Measurements from ENCODE around the gene EI24. TPM values are rescaled to one million over a fixed set of nuclear protein-coding genes. Genes with fewer than 3 reads are reported as not detected.

EI24 gene
- total RNA-seq, 1 donor from 2014 or later = 129 TPM

DNA sequence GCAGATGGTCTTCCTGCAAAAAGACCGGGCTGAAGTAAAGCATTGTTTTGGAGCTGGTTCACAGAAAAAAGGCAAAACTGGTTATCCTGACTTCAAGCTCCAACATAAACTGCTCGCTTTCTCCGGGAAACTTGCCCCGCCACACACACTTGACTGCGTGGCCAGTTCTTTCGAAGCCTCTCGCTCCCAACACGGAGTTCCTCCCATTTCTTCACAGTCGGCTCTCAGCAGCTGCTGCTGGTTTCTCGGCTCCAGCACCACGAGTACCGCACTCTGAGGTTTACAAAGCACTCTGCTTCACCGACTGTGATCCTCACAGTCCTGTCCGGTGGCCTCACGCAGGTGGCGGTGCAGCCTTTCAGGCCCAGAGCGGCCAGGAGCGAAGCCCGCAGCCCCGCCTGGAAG lies 56.0 kb downstream of the EI24 start:
- no peak for DNase-seq (ENCODE audit: low read depth)
- peak overlapping the region; percentile 51 for H3K4me3 ChIP-seq (ENCODE audit: low read depth, low read length)
- TF ChIP-seq, protein P1, sequence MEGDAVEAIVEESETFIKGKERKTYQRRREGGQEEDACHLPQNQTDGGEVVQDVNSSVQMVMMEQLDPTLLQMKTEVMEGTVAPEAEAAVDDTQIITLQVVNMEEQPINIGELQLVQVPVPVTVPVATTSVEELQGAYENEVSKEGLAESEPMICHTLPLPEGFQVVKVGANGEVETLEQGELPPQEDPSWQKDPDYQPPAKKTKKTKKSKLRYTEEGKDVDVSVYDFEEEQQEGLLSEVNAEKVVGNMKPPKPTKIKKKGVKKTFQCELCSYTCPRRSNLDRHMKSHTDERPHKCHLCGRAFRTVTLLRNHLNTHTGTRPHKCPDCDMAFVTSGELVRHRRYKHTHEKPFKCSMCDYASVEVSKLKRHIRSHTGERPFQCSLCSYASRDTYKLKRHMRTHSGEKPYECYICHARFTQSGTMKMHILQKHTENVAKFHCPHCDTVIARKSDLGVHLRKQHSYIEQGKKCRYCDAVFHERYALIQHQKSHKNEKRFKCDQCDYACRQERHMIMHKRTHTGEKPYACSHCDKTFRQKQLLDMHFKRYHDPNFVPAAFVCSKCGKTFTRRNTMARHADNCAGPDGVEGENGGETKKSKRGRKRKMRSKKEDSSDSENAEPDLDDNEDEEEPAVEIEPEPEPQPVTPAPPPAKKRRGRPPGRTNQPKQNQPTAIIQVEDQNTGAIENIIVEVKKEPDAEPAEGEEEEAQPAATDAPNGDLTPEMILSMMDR (IDR thresholded peaks at IDR 0.05; ENCODE audit: insufficient read depth, low read length, poor library complexity, severe bottlenecking) = no peak
- no peaks in the 10 kb centered on the region for H3K36me3 ChIP-seq (ENCODE audit: control insufficient read depth, insufficient read depth, low read length)
- no peaks in the 10 kb centered on the region for H3K27me3 ChIP-seq (ENCODE audit: control insufficient read depth, insufficient read depth, low read length)

DNA sequence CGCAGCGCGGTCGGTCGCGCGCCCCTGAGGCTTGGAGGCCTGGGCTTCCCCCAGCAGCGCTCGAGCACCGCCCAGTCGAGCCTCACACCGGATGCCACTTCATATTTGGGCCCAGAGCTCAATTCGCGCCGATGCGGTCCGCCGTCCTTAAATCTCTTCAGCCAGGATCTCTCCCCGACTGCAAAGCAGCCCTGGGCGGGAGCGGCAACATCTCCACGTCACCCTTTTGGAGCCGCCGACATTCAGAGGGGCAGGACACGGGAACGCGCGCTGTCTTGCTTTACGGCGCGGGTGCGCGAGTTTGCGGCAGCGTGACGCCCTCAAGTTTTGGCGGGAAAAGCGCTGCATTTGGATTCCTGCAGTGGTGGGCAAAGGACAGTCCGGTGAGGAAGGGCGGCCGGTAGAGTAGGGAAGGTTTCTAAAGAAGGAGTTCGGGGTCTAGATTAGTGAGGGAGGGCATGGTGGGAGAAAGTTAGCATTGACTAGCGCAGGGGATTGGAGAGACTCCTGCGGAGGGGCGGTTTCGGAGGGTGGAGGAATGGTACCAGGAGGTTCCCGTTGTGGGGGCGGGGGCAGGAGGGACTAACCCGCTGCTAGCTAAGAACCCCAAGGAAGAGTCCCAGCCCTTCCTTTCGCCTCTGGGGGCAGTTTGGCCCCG lies 56.5 kb downstream of the EI24 start:
- TF ChIP-seq, protein P1 (IDR thresholded peaks at IDR 0.05; ENCODE audit: insufficient read depth, low read length, poor library complexity, severe bottlenecking) = no peak
- peak; percentile 37 for DNase-seq (ENCODE audit: low read depth)

DNA sequence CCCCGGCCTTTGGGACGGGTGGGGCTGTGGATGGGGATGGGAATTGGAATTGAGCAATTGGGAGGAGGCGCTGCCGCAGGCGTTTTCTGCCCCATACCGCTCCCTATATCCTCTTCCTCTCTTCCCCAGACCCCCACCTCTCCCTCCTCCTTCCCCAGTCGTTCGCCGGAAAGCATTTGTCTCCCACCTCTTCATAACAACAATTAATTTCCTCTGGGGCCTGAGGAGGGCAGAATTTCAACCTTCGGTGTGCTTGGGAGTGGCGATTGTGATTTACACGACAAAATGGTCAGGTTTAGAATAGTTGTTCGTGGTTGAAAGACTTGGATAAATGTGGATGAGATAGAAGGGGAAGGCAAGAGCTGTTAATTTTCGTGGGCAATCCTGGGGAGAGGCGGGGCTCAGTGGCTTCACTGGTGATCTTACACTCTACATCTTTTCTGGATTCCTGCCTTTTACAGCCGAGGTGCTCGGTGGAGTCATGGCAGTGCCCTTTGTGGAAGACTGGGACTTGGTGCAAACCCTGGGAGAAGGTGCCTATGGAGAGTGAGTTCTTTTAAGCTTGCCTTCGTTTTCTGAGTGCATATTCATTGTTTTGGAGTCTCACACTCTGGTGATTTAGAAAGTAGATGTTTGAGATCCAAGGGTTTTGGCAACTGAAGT lies 57.1 kb downstream of the EI24 start:
- Histone ChIP-seq H3K27me3 (ENCODE audit: control insufficient read depth, insufficient read depth, low read length) (no peaks in the 10 kb centered on the region), H3K36me3 (ENCODE audit: control insufficient read depth, insufficient read depth, low read length) (no peaks in the 10 kb centered on the region), H3K4me3 (ENCODE audit: low read depth, low read length) (peak overlapping the region; percentile 51)
- TF ChIP-seq, protein P1 (IDR thresholded peaks at IDR 0.05; ENCODE audit: insufficient read depth, low read length, poor library complexity, severe bottlenecking) = peak; percentile 40
- peak; percentile 35 for DNase-seq (ENCODE audit: low read depth)

More for the DNA sequence above, 56.5 kb downstream of the EI24 start:
- Histone ChIP-seq H3K27me3 (ENCODE audit: control insufficient read depth, insufficient read depth, low read length) (no peaks in the 10 kb centered on the region), H3K4me3 (ENCODE audit: low read depth, low read length) (peak overlapping the region; percentile 51), H3K36me3 (ENCODE audit: control insufficient read depth, insufficient read depth, low read length) (no peaks in the 10 kb centered on the region)

DNA sequence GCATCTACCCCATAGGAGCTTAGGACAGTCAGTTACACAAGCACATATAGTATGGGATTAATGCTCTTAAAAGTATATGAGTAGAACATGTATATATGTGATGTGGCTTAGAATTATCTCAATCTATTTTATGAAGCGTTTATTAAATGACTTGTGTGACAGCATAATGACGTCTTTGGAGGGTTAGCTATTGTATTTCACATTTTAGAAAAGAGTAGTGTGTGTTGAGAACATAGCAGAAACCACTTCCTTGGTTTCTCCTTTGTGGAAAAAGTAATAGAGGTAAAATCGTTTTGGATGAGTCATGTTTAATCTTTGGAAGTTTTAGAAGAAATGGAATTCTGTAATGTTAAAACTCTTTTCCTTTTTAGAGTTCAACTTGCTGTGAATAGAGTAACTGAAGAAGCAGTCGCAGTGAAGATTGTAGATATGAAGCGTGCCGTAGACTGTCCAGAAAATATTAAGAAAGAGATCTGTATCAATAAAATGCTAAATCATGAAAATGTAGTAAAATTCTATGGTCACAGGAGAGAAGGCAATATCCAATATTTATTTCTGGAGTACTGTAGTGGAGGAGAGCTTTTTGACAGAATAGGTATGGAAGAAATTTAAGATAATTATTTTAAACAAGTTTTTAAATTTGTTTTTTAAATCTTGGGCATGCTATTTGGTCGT lies 58.1 kb downstream of the EI24 start:
- Histone ChIP-seq H3K27me3 (ENCODE audit: control insufficient read depth, insufficient read depth, low read length) (no peaks in the 10 kb centered on the region), H3K36me3 (ENCODE audit: control insufficient read depth, insufficient read depth, low read length) (no peaks in the 10 kb centered on the region), H3K4me3 (ENCODE audit: low read depth, low read length) (peak overlapping the region; percentile 51)
- DNase-seq (ENCODE audit: low read depth) = no peak
- TF ChIP-seq, protein P1 (IDR thresholded peaks at IDR 0.05; ENCODE audit: insufficient read depth, low read length, poor library complexity, severe bottlenecking) = no peak

Other genes starting within 250 kb of the EI24 start
- gene FEZ1, start 73.2 kb upstream of the EI24 start, total RNA-seq = 46.1 and 48.7 TPM in 2 replicates
- 187 and 208 TPM in 2 replicates for gene STT3A, start 23.4 kb downstream of the EI24 start, total RNA-seq
- 17.5 and 19.3 TPM in 2 replicates for gene CHEK1, start 55.7 kb downstream of the EI24 start, total RNA-seq
- gene ACRV1, start 111.4 kb downstream of the EI24 start, total RNA-seq = not detected in 2 replicates
- not detected in 2 replicates for gene PATE1, start 176.8 kb downstream of the EI24 start, total RNA-seq
- gene PATE2, start 209.4 kb downstream of the EI24 start, total RNA-seq = 0.27 TPM in 1 of 2 replicates, not detected in the other
- not detected in 2 replicates for gene PATE3, start 218.7 kb downstream of the EI24 start, total RNA-seq

All from kidney epithelial cell (primary cell).